ENCODE data around the gene ZC3H10. TPM values are rescaled to one million over a fixed set of nuclear protein-coding genes. Genes with fewer than 3 reads are reported as not detected.

ZC3H10 gene, protein sequence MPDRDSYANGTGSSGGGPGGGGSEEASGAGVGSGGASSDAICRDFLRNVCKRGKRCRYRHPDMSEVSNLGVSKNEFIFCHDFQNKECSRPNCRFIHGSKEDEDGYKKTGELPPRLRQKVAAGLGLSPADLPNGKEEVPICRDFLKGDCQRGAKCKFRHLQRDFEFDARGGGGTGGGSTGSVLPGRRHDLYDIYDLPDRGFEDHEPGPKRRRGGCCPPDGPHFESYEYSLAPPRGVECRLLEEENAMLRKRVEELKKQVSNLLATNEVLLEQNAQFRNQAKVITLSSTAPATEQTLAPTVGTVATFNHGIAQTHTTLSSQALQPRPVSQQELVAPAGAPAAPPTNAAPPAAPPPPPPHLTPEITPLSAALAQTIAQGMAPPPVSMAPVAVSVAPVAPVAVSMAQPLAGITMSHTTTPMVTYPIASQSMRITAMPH
- 2.2 and 4.8 TPM in 2 replicates for total RNA-seq

GRCh38 chr12:56117778-56118687 lies at the start of gene ZC3H10:
TSS of gene ZC3H10 (plus strand) at chr12:56118266. CDS start at chr12:56120563, 2,297 bp downstream.

GRCh38 chr12:56079723-56080555 lies 38.1 kb upstream of the ZC3H10 start, which contains the start of gene ERBB3:
TSS of gene ERBB3 (plus strand) at chr12:56080165. CDS start at chr12:56080301, 136 bp downstream.

GRCh38 chr12:56104109-56104814 lies 13.8 kb upstream of the ZC3H10 start, which contains the start of gene PA2G4:
TSS of gene PA2G4 (plus strand) at chr12:56104559. CDS start at chr12:56104738, 179 bp downstream.

DNA sequence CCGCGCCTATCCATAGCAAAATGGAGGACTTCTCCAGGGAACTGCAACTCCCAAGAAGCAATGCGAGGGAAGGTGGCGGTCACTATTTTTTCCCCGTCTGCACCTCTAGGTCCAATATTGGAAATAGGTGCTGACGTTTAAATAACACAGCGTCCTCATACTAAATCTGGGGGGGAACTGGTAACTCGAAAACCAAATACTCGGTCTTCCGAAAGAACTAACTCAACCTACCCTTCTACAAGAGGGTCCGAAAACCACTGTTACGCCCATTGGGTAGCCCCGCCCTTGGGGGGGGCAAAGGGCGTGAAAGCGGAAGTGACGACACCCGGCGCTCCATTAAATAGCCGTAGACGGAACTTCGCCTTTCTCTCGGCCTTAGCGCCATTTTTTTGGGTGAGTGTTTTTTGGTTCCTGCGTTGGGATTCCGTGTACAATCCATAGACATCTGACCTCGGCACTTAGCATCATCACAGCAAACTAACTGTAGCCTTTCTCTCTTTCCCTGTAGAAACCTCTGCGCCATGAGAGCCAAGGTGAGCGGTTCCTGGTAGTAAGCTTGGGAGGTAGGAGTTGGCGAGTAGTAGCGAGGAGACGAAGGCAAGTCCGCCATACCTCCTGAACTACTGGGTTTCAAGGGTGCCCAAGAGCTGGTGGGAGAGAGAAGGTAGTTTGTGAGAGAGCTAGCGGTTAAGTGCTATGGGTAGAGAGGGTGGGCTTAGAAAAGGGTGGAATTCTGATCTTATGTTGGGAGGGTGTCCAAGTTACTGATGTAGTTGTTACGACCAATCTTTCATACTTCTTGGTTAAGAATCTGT lies 1.6 kb upstream of the ZC3H10 start, which contains the start of gene RPL41:
TSS of gene RPL41 (plus strand) at position 367 of the 815 bp plus-strand sequence.

GRCh38 chr12:56127888-56128669 lies 10.0 kb downstream of the ZC3H10 start, which contains the start of gene ESYT1:
TSS of gene ESYT1 (plus strand) at chr12:56128267. CDS start at chr12:56128320, 53 bp downstream.

DNA sequence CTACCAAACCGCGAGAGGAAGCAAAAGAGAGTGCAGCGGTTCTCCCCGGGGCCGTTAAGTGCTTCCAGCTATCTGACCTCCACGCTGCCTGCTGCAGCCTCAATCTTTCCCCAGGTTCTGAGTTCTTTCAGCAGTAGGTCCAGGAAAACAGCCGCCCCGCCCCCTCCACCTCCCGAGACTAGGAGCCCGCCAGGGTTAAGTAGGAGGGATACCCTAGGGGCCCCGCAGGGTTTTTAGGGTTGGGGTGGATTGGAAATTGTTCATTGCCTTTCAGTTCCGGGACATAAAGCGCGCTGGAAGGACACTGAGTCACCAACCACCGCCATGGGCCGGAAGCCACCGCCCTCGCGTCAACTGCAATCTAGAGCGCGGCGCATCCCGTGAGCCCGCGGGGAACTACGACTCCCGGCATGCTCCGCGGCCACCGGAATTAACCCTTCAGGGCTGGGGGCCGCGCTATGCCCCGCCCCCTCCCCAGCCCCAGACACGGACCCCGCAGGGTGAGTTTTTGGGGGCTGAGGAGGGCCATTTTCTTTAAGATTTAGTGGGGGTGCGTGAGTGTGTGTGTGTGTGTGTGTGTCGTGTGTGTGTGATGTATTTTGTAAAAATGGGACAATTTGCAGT lies 34.2 kb downstream of the ZC3H10 start, which contains the start of gene MYL6B:
TSS of gene MYL6B (plus strand) at position 456 of the 624 bp plus-strand sequence. CDS start 1,332 bp downstream, outside the sequence.

GRCh38 chr12:56158029-56158925 lies 40.2 kb downstream of the ZC3H10 start, which contains the start of gene MYL6:
TSS of gene MYL6 (plus strand) at chr12:56158359. CDS start at chr12:56158402, 43 bp downstream.

Other genes with a start within 250 kb of the ZC3H10 start
- gene PYM1, start 190.4 kb upstream of the ZC3H10 start, total RNA-seq, result 28.3 and 30.8 TPM in 2 replicates
- 72.5 and 117 TPM in 2 replicates for gene DGKA, start 187.1 kb upstream of the ZC3H10 start, total RNA-seq
- gene PMEL, start 152.2 kb upstream of the ZC3H10 start, total RNA-seq, result 1.3 and 1.4 TPM in 2 replicates
- 8.3 and 10.6 TPM in 2 replicates for gene CDK2, start 151.4 kb upstream of the ZC3H10 start, total RNA-seq
- 49.9 and 80.6 TPM in 2 replicates for gene RAB5B, start 144.2 kb upstream of the ZC3H10 start, total RNA-seq
- gene SUOX, start 121.0 kb upstream of the ZC3H10 start, total RNA-seq, result 3.4 and 4.9 TPM in 2 replicates
- gene IKZF4, start 97.2 kb upstream of the ZC3H10 start, total RNA-seq, result 0.34 and 1.1 TPM in 2 replicates
- 55.4 and 78.7 TPM in 2 replicates for gene RPS26, start 76.3 kb upstream of the ZC3H10 start, total RNA-seq
- 35.2 and 43.9 TPM in 2 replicates for gene ERBB3, start 38.1 kb upstream of the ZC3H10 start, total RNA-seq
- gene PA2G4, start 13.7 kb upstream of the ZC3H10 start, total RNA-seq, result 229 and 242 TPM in 2 replicates
- gene RPL41, start 1.6 kb upstream of the ZC3H10 start, total RNA-seq, result 2,819 and 3,070 TPM in 2 replicates
- gene ESYT1, start 10.0 kb downstream of the ZC3H10 start, total RNA-seq, result 235 and 281 TPM in 2 replicates
- 18.1 and 22.6 TPM in 2 replicates for gene MYL6B, start 34.3 kb downstream of the ZC3H10 start, total RNA-seq
- gene MYL6, start 40.1 kb downstream of the ZC3H10 start, total RNA-seq, result 432 and 539 TPM in 2 replicates
- 16.7 and 41.8 TPM in 2 replicates for gene SMARCC2, start 71.2 kb downstream of the ZC3H10 start, total RNA-seq
- gene RNF41, start 103.7 kb downstream of the ZC3H10 start, total RNA-seq, result 124 and 160 TPM in 2 replicates
- 24.6 and 35.9 TPM in 2 replicates for gene NABP2, start 106.1 kb downstream of the ZC3H10 start, total RNA-seq
- gene SLC39A5, start 111.8 kb downstream of the ZC3H10 start, total RNA-seq, result under 0.01 and 0.28 TPM in 2 replicates
- 10.6 and 40.3 TPM in 2 replicates for gene ANKRD52, start 140.1 kb downstream of the ZC3H10 start, total RNA-seq
- gene COQ10A, start 148.7 kb downstream of the ZC3H10 start, total RNA-seq, result 2.9 and 4.1 TPM in 2 replicates
- gene CS, start 182.1 kb downstream of the ZC3H10 start, total RNA-seq, result 106 and 188 TPM in 2 replicates
- gene CNPY2, start 197.7 kb downstream of the ZC3H10 start, total RNA-seq, result 51.6 and 53.0 TPM in 2 replicates
- gene PAN2, start 215.7 kb downstream of the ZC3H10 start, total RNA-seq, result 21.9 and 27.0 TPM in 2 replicates
- 0.21 and 0.34 TPM in 2 replicates for gene IL23A, start 220.6 kb downstream of the ZC3H10 start, total RNA-seq
- 56.0 and 105 TPM in 2 replicates for gene STAT2, start 241.8 kb downstream of the ZC3H10 start, total RNA-seq
- not detected in 2 replicates for gene APOF, start 244.6 kb downstream of the ZC3H10 start, total RNA-seq

All from nasal cavity respiratory epithelium epithelial cell of viscerocranial mucosa (primary cell).